Karpas-422 (cell line): ENCODE results near the gene TNS1. TPM values are rescaled to one million over a fixed set of nuclear protein-coding genes. Genes with fewer than 3 reads are reported as not detected.

Source experiments
- DNase-seq: peaks from one replicate; pipeline ENCODE4 v3.0.0-alpha.2; 2015
- H2AFZ ChIP-seq: fragments of 200-600 bp; sonication (generic); 2 replicates; pipeline ENCODE4 v1.6.1; 2014; ENCODE audit warnings: antibody characterized with exemption, low read length, mixed read lengths
- H3K27ac ChIP-seq: fragments of 200-600 bp; sonication (generic); 2 replicates; pipeline ENCODE4 v1.5.1; 2014; ENCODE audit warnings: mild to moderate bottlenecking, low read length, moderate library complexity
- H3K27me3 ChIP-seq: fragments of 200-600 bp; sonication (generic); 2 replicates; pipeline ENCODE4 v1.6.1; 2014; ENCODE audit warnings: low read length, mixed read lengths
- H3K36me3 ChIP-seq: fragments of 200-600 bp; sonication (generic); 2 replicates; pipeline ENCODE4 v1.6.1; 2014; ENCODE audit warnings: low read length, mixed read lengths; ENCODE audit not compliant: insufficient read depth
- H3K4me1 ChIP-seq: fragments of 200-600 bp; sonication (generic); 2 replicates; pipeline ENCODE4 v1.6.1; 2014; ENCODE audit warnings: mild to moderate bottlenecking, low read length, mixed read lengths
- H3K4me2 ChIP-seq: fragments of 200-600 bp; sonication (generic); 2 replicates; pipeline ENCODE4 v1.6.1; 2014; ENCODE audit warnings: low read length, low read depth, mild to moderate bottlenecking; ENCODE audit not compliant: poor library complexity, severe bottlenecking
- H3K4me3 ChIP-seq: fragments of 200-600 bp; sonication (generic); 2 replicates; pipeline ENCODE4 v1.5.1; 2014; ENCODE audit warnings: mild to moderate bottlenecking, antibody characterized with exemption, low read length, mixed read lengths
- H3K79me2 ChIP-seq: fragments of 200-600 bp; sonication (generic); 2 replicates; pipeline ENCODE4 v1.6.1; 2014; ENCODE audit warnings: mild to moderate bottlenecking, low read length, mixed read lengths
- H3K9ac ChIP-seq: fragments of 200-600 bp; sonication (generic); 2 replicates; pipeline ENCODE4 v1.6.0; 2014; ENCODE audit warnings: low read length
- H3K9me2 ChIP-seq: fragments of 200-600 bp; sonication (generic), shearing (Covaris generic); replicated peaks from 2 replicates; pipeline ENCODE4 v1.6.0; 2014; ENCODE audit warnings: mild to moderate bottlenecking, low read length, moderate library complexity; ENCODE audit not compliant: insufficient read depth
- H3K9me3 ChIP-seq: fragments of 300-700, 200-600 bp; sonication (generic); 2 replicates; pipeline ENCODE4 v1.6.1; 2014; ENCODE audit warnings: low read length, mixed read lengths
- H4K20me1 ChIP-seq: fragments of 200-600 bp; sonication (generic); 2 replicates; pipeline ENCODE4 v1.6.1; 2014; ENCODE audit warnings: mild to moderate bottlenecking, antibody characterized with exemption, low read length, low read depth; ENCODE audit not compliant: insufficient read depth
- total RNA-seq: library from RNA; depleted of rRNA; stranded (reverse); fragments of >200 nt; shearing (Covaris generic); gene quantifications from 2 replicates; pipeline ENCODE4 v1.2.3, GENCODE V29; 2014; ENCODE audit warnings: low replicate concordance

TNS1 gene
- total RNA-seq, 1 experiment from 2014 or later: 1.7 TPM

DNA sequence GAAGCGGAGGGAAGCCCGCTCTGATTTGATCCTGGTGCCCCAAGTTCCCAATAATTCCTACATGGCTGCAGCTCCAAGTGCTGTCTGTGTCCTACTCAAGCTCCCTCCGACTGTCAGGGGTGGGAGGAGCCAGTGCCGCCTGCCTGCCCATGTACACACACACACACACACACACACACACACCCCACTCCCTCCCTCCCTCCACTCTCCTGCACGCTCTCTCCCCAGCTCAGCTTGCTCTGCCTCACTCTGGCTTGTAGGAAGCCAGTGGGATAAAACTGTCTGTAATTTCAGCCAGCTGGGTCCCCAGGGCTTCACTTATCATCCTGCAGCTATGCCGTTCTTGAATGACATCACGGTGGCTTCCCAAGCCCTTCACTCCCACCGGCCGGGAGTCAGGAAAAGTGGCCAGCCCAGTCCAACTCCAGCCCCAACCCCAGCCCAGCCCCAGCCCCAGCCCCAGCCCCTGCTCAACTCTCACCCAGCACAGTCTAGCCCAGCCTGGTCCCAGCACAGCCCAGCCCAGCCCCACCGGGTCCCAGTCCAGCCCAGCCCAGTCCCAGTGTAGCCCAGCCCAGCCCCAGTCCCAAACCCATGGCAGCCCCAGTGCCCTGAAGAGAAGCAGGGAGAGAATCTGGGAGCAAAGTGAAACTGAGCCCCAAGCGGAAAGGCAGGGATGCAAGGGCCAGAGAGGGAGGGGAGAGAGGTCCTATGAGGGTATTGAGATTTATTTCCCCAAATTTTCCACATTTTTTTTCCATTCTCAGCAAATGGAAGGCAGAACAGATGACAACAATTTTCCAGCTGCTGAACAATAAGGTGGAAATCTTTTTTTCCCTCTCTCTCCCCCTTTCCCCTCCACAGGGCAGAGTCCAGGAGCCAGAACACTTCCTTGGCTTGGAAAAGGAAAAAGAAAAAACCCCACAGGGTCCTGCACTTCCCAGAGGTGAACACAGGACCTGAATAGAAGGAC is 144.0 kb downstream of the TNS1 start:
- H3K79me2 ChIP-seq: no peaks in the 10 kb centered on the region
- no peaks in the 10 kb centered on the region for H3K4me1 ChIP-seq
- H3K27ac ChIP-seq: no peak overlapping the region
- H3K4me3 ChIP-seq: no peak overlapping the region
- no peaks in the 10 kb centered on the region for H3K9me3 ChIP-seq
- no peak overlapping the region for H3K4me2 ChIP-seq
- H3K9me2 ChIP-seq: no peaks in the 10 kb centered on the region
- no peaks in the 10 kb centered on the region for H4K20me1 ChIP-seq
- no peak overlapping the region for H2AFZ ChIP-seq
- no peaks in the 10 kb centered on the region for H3K36me3 ChIP-seq
- H3K9ac ChIP-seq: no peak overlapping the region
- DNase-seq: no peak
- H3K27me3 ChIP-seq: no peaks in the 10 kb centered on the region

DNA sequence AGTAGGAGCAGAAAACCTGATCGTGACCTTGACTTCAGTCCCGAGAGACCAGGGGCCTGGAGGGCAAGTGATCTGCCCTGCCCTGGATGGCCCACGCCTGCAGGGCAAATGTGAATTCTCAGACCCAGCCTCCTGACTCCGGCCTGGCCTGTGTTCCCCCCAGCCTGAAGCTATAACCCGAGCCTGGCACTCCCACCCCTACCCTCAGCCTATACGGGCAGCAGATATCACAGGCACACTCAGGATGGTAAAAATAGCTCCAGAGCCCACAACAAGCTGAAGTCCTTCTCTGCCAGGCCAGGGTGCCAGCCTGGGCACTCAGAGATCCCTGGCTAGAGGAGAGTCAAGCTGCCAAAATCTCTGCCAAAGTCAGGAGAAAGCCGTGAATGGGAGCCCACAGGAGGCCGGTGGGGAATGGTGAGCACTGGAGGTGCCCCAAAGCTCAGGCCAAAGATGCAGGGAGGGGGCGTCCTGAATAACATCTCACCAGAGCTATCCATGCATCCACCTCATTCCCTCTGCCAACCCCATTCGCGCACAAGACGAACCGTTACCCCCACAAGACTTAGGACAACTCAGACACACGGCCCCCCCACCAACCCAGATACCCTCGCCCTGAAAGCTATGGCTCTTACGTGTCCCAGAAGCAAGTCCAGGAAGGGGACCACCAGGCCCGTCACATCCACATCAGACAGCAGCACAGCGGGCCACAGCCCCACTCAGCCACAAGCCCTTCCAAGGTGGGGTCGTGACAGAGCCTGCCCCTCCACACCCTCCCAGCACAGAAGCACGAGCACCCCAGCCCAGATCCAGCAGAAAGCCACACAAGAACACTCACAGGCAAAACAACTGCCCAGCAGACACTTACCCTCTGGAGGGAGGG is 144.9 kb downstream of the TNS1 start:
- no peak for DNase-seq
- H3K4me1 ChIP-seq: no peaks in the 10 kb centered on the region
- no peaks in the 10 kb centered on the region for H3K27me3 ChIP-seq
- H3K27ac ChIP-seq: no peak overlapping the region
- H2AFZ ChIP-seq: no peak overlapping the region
- no peaks in the 10 kb centered on the region for H3K79me2 ChIP-seq
- no peak overlapping the region for H3K4me3 ChIP-seq
- H4K20me1 ChIP-seq: no peaks in the 10 kb centered on the region
- H3K9ac ChIP-seq: no peak overlapping the region
- no peaks in the 10 kb centered on the region for H3K9me3 ChIP-seq
- no peak overlapping the region for H3K4me2 ChIP-seq
- no peaks in the 10 kb centered on the region for H3K9me2 ChIP-seq
- H3K36me3 ChIP-seq: no peaks in the 10 kb centered on the region

DNA sequence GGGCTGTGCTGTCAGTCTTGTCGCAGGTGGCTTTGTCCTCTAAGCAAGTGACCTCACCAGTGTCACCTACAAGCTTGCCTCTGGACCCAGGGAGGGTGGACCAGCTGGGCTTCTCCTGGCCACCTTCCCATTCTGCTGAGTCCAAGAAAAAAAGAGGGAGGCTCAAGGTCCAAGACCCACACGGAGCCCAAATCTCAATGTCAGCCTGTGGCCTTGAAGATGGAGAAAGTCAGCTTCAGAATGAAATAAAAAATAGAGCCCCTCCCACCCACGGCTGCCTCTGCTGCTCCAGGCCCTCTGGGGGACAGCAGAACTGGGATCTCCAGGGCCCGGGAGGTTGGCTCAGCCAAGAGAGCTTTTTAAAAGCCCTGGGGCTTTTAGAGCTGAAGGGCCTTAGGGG is 145.9 kb downstream of the TNS1 start:
- Histone ChIP-seq H3K9me2 (no peaks in the 10 kb centered on the region), H3K27me3 (no peaks in the 10 kb centered on the region), H3K79me2 (no peaks in the 10 kb centered on the region), H3K4me1 (no peaks in the 10 kb centered on the region), H3K27ac (no peak overlapping the region), H3K36me3 (no peaks in the 10 kb centered on the region), H2AFZ (no peak overlapping the region), H3K4me3 (no peak overlapping the region), H3K4me2 (no peak overlapping the region), H3K9ac (no peak overlapping the region), H3K9me3 (no peaks in the 10 kb centered on the region), H4K20me1 (no peaks in the 10 kb centered on the region)
- no peak for DNase-seq

DNA sequence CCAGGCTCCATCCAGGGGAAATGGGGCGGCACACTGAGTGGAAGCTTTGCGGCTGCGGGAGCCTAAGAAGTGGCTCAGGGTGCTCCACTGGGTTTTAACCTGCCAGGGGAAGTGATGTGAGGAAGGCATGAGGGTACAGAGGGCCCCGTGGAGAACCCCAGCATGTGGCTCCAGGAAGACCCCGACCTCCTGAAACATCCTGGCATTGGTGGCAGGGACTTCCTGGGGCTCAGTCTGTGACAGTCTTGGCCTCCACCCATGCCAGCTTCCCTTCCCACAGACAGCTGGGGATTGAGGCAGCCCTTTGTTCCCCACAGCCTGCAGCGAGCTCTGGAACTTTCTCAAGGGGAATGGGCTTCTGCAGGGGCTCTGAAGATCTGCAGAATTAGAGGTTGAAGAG is 146.6 kb downstream of the TNS1 start:
- DNase-seq: no peak
- no peaks in the 10 kb centered on the region for H4K20me1 ChIP-seq
- H2AFZ ChIP-seq: no peak overlapping the region
- H3K36me3 ChIP-seq: no peaks in the 10 kb centered on the region
- H3K9me2 ChIP-seq: no peaks in the 10 kb centered on the region
- H3K4me2 ChIP-seq: no peak overlapping the region
- no peak overlapping the region for H3K27ac ChIP-seq
- no peak overlapping the region for H3K4me3 ChIP-seq
- H3K27me3 ChIP-seq: no peaks in the 10 kb centered on the region
- no peaks in the 10 kb centered on the region for H3K4me1 ChIP-seq
- H3K79me2 ChIP-seq: no peaks in the 10 kb centered on the region
- H3K9me3 ChIP-seq: no peaks in the 10 kb centered on the region
- H3K9ac ChIP-seq: no peak overlapping the region

DNA sequence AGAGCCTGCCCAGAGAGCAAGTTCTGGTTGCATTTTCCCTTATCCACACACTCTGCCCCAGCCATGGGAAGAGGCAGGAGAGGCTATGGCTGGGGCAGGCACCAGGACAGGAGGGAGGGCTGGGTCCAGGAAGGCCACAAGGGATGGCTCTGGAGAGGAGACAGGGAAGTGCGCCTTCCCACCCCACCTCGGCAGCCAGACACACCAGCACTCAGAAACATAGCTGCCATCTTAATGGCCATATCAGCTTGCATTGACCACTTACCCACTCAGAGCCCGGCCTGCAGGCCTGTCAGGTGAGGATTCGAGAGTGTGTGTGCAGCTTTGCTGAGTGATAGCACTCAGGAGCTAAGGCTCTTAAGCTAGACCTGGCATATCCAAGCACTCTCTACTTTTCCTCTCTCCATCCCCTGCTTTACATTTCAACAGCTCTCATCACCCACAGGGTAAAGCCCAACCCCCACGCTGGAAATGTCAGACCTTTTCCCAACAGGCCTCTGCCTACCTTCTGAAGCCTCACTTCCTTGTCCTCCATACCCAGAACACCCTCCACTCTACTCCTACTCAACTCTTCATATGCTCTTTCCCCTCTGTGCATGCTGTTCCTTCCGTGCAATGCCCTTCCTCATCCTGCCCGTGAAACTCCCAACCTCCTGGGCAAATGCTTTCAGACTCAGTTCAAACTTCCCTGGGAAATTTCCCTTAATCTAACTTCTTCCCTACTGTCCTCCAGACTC is 147.9 kb downstream of the TNS1 start:
- Histone ChIP-seq H3K9me3 (no peaks in the 10 kb centered on the region), H3K4me2 (no peak overlapping the region), H3K79me2 (no peaks in the 10 kb centered on the region), H3K27me3 (no peaks in the 10 kb centered on the region), H2AFZ (no peak overlapping the region), H3K27ac (no peak overlapping the region), H3K4me1 (no peaks in the 10 kb centered on the region), H3K4me3 (no peak overlapping the region), H3K9ac (no peak overlapping the region), H3K36me3 (no peaks in the 10 kb centered on the region), H4K20me1 (no peaks in the 10 kb centered on the region), H3K9me2 (no peaks in the 10 kb centered on the region)
- DNase-seq: no peak

DNA sequence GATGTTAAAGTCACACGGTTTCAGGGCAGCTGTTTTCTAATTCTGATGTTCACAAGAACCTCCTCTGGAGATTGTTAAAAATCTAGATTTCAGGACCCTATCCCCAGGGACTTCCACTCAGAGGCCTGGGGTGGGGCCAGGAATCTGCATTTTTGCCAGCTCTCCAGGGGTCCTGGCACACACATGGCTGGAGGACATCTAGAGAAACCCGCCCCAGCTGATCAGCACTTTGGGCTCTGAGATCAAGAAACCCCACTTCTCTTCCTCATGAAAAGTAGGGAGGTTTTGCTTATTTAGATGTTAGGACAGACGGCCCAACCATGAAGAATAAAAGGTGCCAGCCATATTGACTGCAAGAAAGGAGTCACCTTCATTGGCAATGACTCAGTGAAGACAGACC is 148.8 kb downstream of the TNS1 start:
- Histone ChIP-seq H3K9ac (no peak overlapping the region), H2AFZ (no peak overlapping the region), H3K79me2 (no peaks in the 10 kb centered on the region), H3K9me3 (no peaks in the 10 kb centered on the region), H3K36me3 (no peaks in the 10 kb centered on the region), H3K27ac (no peak overlapping the region), H3K4me1 (no peaks in the 10 kb centered on the region), H3K4me2 (no peak overlapping the region), H3K9me2 (no peaks in the 10 kb centered on the region), H4K20me1 (no peaks in the 10 kb centered on the region), H3K4me3 (no peak overlapping the region), H3K27me3 (no peaks in the 10 kb centered on the region)
- no peak for DNase-seq

DNA sequence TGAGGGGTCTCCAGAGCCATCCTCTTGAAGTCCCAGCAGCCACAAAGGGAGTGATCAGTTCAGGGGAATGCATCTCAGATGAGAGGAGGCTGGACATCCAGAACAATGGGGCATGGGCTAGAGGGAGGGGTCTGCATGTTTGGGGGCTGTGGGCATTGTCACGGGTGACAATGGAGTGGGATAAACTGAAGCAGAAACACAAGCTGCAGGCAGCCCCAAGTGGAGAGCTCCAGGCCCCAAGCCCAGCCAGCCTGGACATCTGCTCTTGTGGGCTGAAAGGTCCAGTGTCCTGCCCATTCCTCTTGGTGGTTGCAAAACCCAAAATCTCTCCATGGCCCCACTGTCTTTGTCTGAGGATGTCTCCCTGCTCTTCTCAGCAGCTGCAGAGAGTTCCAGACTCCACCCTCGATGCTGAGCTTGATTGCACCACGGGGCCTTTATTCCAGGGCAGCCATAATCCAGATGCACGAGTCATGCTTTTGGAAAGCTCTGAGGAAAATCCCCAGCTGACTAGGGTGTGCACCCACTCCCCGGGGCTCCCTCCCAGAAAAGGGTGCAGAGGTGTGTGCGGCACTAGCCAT is 149.4 kb downstream of the TNS1 start:
- H4K20me1 ChIP-seq: no peaks in the 10 kb centered on the region
- H3K9me3 ChIP-seq: no peaks in the 10 kb centered on the region
- H3K79me2 ChIP-seq: no peaks in the 10 kb centered on the region
- H3K9ac ChIP-seq: no peak overlapping the region
- no peak overlapping the region for H3K27ac ChIP-seq
- no peaks in the 10 kb centered on the region for H3K27me3 ChIP-seq
- no peak overlapping the region for H3K4me2 ChIP-seq
- H3K36me3 ChIP-seq: no peaks in the 10 kb centered on the region
- no peaks in the 10 kb centered on the region for H3K4me1 ChIP-seq
- H2AFZ ChIP-seq: no peak overlapping the region
- no peak overlapping the region for H3K4me3 ChIP-seq
- DNase-seq: no peak
- no peaks in the 10 kb centered on the region for H3K9me2 ChIP-seq
